CD4-positive, alpha-beta T cell treated with Interferon gamma for 1 hour (primary cell): ENCODE data around the gene QSOX2.

ENCODE experiments used
- DNase-seq: peaks from one replicate; pipeline ENCODE4 v3.0.0-alpha.2; 2020

The QSOX2 gene

DNA sequence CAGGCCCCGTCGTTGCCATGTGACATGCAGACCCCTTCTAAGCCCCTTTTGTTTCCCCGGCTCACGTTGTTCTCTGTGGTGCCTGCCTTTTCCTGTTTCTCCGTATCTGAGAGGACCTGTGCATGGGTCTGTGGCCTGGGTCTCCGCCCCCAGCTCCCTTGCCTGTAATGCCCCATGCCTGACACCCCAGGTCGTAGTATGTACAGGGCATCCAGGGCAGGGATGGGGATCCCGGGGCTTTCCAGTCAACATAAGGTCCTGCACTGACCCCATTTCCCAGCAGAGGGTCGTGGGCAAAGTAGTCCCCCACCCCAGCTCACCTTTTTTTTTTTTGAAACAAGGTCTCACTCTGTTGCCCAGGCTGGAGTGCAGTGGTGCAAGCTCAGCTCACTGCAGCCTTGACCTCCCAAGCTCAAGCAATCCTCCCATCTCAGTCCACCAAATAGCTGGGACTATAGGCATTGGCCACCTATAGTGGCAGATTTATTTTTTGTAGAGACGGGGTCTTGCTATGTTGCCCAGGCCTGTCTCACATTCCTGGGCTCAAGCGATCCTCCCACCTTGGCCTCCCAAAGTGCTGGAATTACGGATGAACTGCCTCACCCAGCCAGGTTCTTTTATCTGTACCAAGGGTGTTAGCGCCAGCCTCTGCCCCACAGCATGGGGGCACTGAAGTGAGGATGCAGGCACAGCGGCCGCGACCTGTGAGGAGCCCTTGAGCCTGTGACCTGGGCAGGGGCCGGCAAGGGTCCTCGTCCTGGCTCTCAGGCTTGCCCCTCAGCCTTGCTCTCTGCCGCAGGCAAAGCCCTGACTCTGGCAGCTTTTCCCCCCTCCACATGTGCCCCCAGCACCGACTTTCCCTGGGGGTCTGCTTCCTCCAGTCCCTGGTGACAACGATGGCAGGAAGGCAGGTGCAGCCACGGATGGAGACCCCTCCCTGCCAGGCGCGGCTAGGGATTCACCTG lies 19.1 kb upstream of the QSOX2 start:
- no peak for DNase-seq

DNA sequence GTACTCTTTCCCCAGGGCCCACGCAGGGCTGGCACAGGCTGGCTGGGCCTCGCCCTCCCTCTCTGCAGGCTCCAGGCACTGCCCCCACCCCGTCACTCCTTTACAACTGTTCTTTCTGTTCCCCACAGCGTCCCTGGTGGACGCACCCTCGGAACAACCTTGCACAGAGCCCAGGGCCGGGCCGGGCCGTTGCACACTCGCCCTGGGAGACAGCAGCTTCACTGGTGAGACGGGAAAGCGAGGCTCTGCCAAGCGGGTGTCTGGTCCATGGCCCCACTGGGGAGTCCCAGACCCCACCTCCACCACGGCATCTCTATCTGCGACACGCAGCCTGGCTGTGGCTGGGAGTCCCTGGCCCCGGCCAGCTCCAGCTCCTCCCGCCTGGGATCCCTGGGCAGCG lies 18.4 kb upstream of the QSOX2 start:
- DNase-seq, result no peak

DNA sequence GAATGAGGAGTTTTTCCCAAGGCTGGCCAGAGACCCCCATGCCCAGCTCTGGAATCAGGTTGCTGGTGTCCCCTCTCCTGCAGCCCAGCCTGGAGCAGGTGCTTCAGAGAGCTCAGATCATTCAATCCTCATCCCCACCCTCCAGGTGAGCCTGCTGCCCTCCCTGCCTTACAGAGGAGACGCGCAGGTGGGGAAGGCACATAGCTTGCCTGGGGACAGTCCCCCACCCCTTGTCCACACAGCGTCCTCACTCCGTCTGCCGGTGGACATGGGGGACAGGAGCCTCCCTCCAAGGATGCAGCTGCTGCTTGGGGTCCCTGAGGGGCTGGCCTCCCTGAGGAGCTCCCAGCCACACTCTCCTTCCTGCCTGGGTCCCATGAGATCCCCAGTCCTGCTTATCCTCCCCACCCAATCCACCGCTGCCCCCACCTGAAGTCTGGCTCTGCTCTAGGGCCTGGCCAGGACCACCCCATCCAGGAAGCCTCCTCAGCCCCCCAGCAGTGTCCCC lies 17.1 kb upstream of the QSOX2 start:
- no peak for DNase-seq

DNA sequence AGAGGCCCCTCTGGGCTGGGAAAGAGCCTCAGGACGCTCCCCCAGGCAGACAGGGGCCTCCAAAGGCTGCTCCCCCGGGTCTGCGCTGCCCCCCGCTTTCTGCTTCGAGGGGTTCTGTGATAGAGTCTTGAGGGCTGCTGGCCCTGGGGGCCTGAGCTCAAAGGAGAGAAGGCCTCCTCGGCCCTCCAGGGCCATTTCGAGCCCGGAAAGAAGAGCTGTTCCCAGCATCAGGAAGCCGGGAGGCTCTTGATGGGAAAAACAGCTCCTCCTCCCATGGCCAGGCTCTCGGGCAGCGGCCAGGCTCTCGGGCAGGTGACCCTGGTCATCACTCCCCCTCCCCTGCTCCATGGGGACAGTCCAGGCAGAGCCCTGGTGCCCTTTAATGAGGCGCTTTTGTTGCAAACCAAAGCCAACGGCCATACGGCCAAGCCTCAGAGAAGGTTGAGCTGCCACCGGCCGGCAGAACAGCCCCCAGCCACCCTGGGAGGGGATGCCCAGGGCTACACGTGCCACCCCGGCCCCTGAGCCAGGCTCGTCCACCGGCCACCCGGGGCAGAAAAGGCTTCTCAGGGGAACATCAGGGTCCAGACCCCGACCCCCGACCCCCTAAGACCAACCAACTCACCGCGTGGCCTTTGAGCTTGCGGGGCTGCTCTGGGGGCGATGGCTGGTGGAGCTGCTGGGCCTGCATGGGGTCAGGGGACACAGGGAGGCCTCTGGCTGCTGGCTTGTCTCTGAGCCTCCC lies 16.2 kb upstream of the QSOX2 start:
- DNase-seq, result no peak

DNA sequence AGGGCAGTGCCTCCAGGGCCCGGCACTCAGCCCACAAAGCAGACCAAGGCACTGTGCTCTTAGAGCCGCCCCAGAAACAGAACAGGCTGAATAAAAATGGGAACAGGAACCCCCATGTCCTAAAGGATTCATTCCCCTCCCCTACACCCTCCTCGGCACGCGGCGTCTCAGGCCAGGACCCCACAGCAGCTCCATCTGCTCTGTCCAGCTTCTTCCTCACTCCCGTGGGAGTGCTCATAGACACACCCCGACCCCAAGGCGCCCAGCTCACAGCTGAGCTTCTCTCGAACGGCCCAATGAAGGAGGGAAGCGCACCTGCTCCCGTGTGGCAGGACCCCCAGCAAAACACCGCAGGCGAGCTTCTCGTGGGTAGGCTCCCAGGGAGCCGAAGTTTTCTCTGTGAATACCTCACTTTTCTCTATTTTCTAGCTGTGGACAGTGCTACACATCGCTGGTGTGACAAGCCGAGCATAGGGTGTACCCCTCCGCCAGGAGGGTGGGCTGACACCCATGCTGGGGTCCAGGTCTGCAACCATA lies 15.4 kb upstream of the QSOX2 start:
- DNase-seq, result no peak

GRCh38 chr9:136260521-136260920 lies 14.9 kb upstream of the QSOX2 start:
- no peak for DNase-seq

- DNase-seq, result no peak
Measured at GRCh38 chr9:136259836-136260235, 14.2 kb upstream of the QSOX2 start.

DNA sequence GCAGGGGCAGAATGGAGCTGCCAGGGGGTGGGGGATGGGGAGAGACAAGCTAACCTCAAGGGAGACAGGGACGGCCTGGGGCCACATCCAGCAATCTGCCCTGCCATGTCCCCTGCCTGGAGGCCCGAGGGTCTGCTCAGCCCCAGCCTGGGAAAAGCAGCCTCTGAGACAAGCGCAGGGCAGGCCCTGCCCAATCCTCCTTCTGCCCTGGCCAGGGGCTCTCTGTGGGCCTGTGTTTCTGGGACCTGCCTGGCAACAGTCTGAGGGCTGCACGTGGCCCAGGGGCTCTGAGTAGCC lies 13.9 kb upstream of the QSOX2 start:
- no peak for DNase-seq

DNA sequence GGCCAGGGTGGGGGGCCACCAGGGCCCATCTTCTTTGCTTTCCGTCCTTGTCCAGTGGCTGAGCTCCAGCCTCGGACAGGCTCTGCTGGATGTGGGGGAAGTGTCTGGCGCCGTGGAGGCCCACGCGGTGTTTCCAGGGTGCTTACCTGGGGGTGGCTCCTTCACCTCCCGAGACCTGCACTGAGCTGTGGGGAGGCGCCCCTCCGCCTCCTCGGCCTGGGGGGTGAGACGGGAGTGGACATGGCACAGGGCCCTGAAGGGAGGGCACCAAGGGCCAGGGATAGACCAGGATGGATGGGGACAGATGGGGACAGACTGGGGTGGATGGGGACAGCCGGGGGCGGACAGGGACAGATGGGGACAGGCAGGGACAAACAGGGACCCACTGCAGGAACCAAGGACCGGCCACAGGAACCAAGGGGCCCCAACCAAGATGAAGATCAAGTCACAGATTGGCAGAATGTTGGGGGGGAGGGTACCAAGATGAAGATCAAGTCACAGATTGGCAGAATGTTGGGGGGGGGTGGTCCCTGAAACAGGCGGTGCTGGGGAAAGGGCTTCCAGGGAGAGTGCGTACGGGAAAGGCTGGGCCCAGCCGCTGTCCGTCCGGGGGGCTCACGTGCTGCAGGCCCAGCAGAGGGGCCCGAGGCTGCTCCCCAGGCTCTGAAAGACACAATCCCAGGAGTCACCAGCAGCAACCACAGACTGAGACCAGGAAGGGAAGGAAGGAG lies 13.3 kb upstream of the QSOX2 start:
- DNase-seq, result no peak

DNA sequence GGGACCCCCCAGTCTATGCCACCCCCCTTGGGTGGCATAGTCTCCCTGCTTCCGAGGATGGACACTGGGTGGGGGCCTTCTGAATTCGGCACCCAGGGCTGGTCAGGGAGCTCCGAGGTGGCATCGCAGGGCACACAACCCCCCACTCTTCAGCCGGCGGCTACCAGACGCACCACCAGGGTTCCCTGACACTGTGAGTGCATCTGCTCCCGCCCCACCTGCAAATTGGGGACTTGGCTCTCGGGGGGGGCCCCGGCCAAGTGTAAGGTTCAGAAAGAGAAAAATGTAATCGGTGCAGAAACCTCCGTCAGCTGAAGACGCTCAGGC lies 12.7 kb upstream of the QSOX2 start:
- DNase-seq, result no peak

DNA sequence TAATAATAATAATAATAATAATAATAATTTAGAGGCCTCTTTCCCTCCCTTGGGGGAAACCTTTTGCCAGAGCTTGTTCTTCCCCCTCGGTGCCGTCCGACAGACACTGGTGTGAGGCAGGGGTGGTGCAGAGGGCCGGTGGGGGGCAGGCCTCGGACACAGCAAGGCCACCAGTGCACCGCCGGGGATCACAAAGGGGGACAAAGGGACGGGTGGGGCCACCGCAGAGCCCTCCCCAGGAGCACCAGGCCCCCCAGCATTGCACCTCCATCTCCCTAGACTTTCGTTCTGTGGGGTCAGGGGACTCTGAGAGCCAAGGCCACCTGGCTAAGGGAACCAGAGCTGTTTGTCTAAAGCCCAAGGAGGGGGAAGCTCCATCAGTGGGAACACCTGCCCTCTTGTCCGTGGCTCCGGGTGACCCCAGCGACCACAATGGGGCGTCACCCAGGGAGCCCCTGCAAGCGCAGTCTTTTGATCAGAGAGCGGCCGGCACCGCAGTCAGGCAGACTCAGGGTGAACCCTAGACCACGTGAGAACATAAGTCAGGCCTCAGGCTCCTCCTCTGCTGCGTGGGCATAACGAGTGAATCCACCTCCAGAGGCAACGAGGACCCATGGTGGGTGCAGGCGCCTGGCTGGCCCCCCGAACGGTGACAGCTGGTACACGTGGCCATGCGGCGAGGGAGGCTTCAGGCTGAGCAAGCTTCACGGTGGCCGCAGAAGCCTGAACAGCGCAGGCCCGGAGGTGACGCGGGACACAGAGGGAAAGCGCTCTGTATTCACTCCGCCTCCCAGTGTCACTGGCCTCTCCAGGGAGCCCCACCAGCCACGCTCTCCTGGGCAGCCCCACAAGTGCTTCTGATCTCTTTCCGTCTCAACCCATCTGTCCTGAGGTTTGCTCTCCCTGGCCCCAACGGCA lies 12.0 kb upstream of the QSOX2 start:
- no peak for DNase-seq

- DNase-seq, result no peak
Measured at GRCh38 chr9:136255896-136256890, 10.6 kb upstream of the QSOX2 start.

- DNase-seq, result no peak
Measured at GRCh38 chr9:136255166-136255538, 9.5 kb upstream of the QSOX2 start.

GRCh38 chr9:136254381-136255165 lies 9.0 kb upstream of the QSOX2 start:
- no peak for DNase-seq

DNA sequence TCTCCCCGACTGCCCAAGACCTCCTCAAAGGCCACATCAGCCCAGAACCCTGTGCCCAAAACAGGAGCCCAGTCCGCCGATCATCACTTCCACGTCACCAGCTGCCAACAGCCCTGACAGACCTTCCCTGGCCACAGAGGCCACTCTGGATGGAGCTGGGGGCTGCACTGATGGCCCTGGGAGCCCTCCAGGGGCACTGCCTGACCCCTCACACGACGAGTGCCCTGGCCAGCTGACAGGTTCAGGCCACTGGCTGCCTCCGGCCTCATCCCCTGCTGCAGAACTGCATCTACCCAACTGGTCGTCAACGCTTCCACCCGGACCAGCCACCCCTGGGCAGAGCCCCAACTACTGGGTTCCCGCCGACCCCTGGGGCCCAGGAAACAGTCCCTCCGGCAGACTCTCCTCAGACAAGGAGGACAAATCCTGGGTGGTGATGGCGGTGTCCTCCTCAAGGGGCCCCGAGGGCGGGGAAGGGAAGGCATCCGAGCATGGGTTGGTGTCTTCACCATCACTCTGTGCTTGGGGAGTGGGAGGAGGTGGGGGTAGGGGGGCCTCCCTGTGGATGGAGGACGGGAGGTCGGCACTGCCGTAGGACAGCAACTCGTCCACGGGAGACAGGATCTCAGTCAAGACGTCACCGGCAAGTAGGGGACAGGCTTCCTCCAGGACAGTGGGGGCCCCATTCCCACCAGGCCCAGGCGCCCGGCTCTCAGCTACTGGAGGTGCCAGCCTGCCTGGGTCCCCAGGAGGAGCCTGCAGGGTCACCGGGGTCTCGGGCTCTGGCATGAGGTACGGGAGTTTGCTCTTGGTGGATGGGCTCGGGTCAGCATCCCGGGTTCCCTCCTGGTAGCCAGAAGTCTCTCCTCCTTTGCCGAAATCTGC lies 7.9 kb upstream of the QSOX2 start:
- DNase-seq, result no peak

- DNase-seq, result no peak
Measured at GRCh38 chr9:136252846-136253245, 7.2 kb upstream of the QSOX2 start.

GRCh38 chr9:136252281-136252680 lies 6.7 kb upstream of the QSOX2 start:
- no peak for DNase-seq

GRCh38 chr9:136251264-136252115 lies 5.9 kb upstream of the QSOX2 start:
- DNase-seq, result no peak
